Suprapubic skin (tissue), 4 donors: Measurements from ENCODE around the gene CDH13. TPM values are rescaled to one million over a fixed set of nuclear protein-coding genes. Genes with fewer than 3 reads are reported as not detected.

Source experiments
- DNase-seq, 2 donors: peaks; one replicate each; pipeline ENCODE4 v3.0.0-alpha.2; 2019; ENCODE audit warnings: low spot score in 2 of 2
- H3K27ac ChIP-seq: fragments of 200-600 bp; sonication (generic); one replicate; pipeline ENCODE4 v1.5.1; 2019
- H3K27me3 ChIP-seq: fragments of 200-600 bp; sonication (generic); one replicate; pipeline ENCODE4 v1.5.1; 2019
- H3K36me3 ChIP-seq: fragments of 200-600 bp; sonication (generic); one replicate; pipeline ENCODE4 v1.5.1; 2019
- H3K4me1 ChIP-seq: fragments of 200-600 bp; sonication (generic); one replicate; pipeline ENCODE4 v1.5.1; 2019
- H3K4me3 ChIP-seq: fragments of 200-600 bp; sonication (generic); one replicate; pipeline ENCODE4 v1.5.1; 2019; ENCODE audit warnings: mild to moderate bottlenecking
- H3K9me3 ChIP-seq: fragments of 200-600 bp; sonication (generic); one replicate; pipeline ENCODE4 v1.5.1; 2019
- CTCF ChIP-seq, 2 donors: fragments of 200-600 bp in 1 of 2; fragments of 450-650 bp in 1 of 2; sonication (generic) in 1 of 2; IDR thresholded peaks; one replicate each; pipeline ENCODE4 v1.5.1; 2016 to 2019; ENCODE audit warnings: antibody characterized with exemption in 2 of 2, mild to moderate bottlenecking in 1 of 2, moderate library complexity in 1 of 2
- EP300 ChIP-seq: sonication (generic); formaldehyde crosslinking; IDR thresholded peaks from one replicate; pipeline ENCODE4 v1.6.1; 2017; ENCODE audit warnings: antibody characterized with exemption
- POLR2A ChIP-seq, 2 donors: fragments of 450-650 bp; IDR thresholded peaks; one replicate each; pipeline ENCODE4 v1.6.1; 2017; ENCODE audit warnings: antibody characterized with exemption in 2 of 2, mild to moderate bottlenecking in 2 of 2, moderate library complexity in 2 of 2
- POLR2AphosphoS5 ChIP-seq, 3 donors: sonication (generic); formaldehyde crosslinking; IDR thresholded peaks; one replicate each; pipeline ENCODE4 v1.6.1; 2017; ENCODE audit warnings: antibody characterized with exemption in 3 of 3
- WGBS: methylation state at CpG from one replicate; pipeline ENCODE4 v1.1.5; 2018; 5-methylcytosine and 5-hydroxymethylcytosine counted together
- total RNA-seq, 4 donors: library from RNA; depleted of rRNA; stranded (reverse); fragments of >200 nt; gene quantifications; one replicate each; pipeline ENCODE4 v1.1.0, GENCODE V29; 2016

CDH13 gene
- total RNA-seq, 4 donors from 2014 or later = 90.4 to 176 (median 139) TPM

GRCh38 chr16:83402967-83403366 lies 776.2 kb downstream of the CDH13 start:
- Histone ChIP-seq H3K27me3 (no peaks in the 10 kb centered on the region), H3K4me3 (no peak overlapping the region), H3K4me1 (no peaks in the 10 kb centered on the region), H3K27ac (no peak overlapping the region), H3K36me3 (no peaks in the 10 kb centered on the region), H3K9me3 (no peaks in the 10 kb centered on the region)
- WGBS = 43% methylated on average over 4 of the region's 4 CpGs
- TF ChIP-seq CTCF (IDR thresholded peaks at IDR 0.05) (no peak), EP300 (no peak), POLR2AphosphoS5 (IDR thresholded peaks at IDR 0.05) (no peak)
- DNase-seq = no peak

DNA sequence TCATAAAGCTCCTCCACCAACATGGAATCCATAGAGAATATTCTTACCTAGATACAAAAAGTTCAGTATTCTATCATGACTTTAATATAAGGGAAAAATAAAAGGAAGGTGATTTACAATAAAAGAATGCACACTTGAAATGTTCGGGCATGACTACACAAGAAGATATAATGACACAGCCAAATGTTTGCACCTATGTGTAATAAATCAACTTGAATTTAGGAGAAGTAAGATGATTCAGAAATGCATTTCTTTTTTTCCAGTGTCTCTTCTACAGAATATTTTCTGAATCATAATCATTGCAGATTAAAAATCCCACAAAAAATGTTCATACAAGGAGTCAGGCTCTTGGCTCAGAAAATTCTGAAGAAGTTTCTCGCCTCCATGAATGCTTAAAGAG lies 777.0 kb downstream of the CDH13 start:
- Histone ChIP-seq H3K9me3 (no peaks in the 10 kb centered on the region), H3K4me1 (no peaks in the 10 kb centered on the region), H3K36me3 (no peaks in the 10 kb centered on the region), H3K4me3 (no peak overlapping the region), H3K27ac (no peak overlapping the region), H3K27me3 (no peaks in the 10 kb centered on the region)
- DNase-seq = no peak
- TF ChIP-seq CTCF (IDR thresholded peaks at IDR 0.05) (no peak), EP300 (no peak), POLR2AphosphoS5 (IDR thresholded peaks at IDR 0.05) (no peak), POLR2A (IDR thresholded peaks at IDR 0.05) (no peak)
- 44% methylated on average over 2 of the region's 2 CpGs for WGBS

DNA sequence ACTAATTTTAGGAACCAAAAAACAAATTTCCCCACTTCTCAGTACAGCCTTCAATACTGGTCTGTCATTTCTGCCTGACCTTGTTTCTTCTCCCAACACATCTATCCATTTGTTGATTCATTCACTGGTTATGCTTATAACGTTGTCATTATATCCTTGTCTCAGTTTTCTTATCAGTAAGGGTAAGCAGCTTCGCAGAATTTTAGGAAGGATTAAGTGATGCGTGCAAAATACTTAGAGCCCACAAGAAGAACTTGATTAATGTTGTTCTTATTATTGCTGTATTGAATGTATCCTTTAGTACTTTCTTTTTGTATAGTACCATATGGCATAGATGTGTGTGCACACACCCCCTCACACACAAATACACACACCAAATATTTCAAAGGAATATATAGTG lies 777.5 kb downstream of the CDH13 start:
- Histone ChIP-seq H3K27ac (no peak overlapping the region), H3K27me3 (no peaks in the 10 kb centered on the region), H3K4me3 (no peak overlapping the region), H3K4me1 (no peaks in the 10 kb centered on the region), H3K36me3 (no peaks in the 10 kb centered on the region), H3K9me3 (no peaks in the 10 kb centered on the region)
- 65% methylated on average over 3 of the region's 3 CpGs for WGBS
- DNase-seq = no peak
- TF ChIP-seq POLR2AphosphoS5 (IDR thresholded peaks at IDR 0.05) = no peak
- TF ChIP-seq EP300 = no peak
- no peak for TF ChIP-seq CTCF (IDR thresholded peaks at IDR 0.05)
- TF ChIP-seq POLR2A (IDR thresholded peaks at IDR 0.05) = no peak

DNA sequence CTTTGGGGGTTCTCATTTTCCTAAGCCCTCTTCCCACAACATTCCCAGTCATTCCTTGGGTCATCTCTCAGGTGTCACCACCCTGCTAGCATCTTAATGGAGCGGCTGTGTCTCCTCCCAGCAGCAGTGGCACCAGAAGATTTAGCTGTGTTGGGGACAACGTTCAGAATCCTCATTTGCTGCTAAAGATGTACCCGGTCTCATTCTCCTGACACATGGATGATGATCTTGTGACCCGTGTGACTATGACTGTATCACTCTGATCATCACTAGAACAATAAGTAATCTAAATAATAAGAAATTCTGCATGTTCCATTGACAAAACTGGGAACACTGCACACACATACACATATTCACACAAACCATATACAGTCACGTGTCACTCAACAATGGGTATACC lies 781.2 kb downstream of the CDH13 start:
- H3K27me3 ChIP-seq = no peaks in the 10 kb centered on the region
- no peaks in the 10 kb centered on the region for H3K4me1 ChIP-seq
- H3K27ac ChIP-seq = no peak overlapping the region
- no peaks in the 10 kb centered on the region for H3K9me3 ChIP-seq
- TF ChIP-seq EP300 (no peak), CTCF (IDR thresholded peaks at IDR 0.05) (no peak), POLR2AphosphoS5 (IDR thresholded peaks at IDR 0.05) (no peak), POLR2A (IDR thresholded peaks at IDR 0.05) (no peak)
- no peak overlapping the region for H3K4me3 ChIP-seq
- 87% methylated on average over 5 of the region's 5 CpGs for WGBS
- no peak for DNase-seq
- H3K36me3 ChIP-seq = no peaks in the 10 kb centered on the region

GRCh38 chr16:83409347-83409746 lies 782.6 kb downstream of the CDH13 start:
- TF ChIP-seq POLR2AphosphoS5 (IDR thresholded peaks at IDR 0.05) = no peak
- no peak for TF ChIP-seq POLR2A (IDR thresholded peaks at IDR 0.05)
- no peak for TF ChIP-seq EP300
- no peak for TF ChIP-seq CTCF (IDR thresholded peaks at IDR 0.05)
- H3K4me1 ChIP-seq = no peaks in the 10 kb centered on the region
- no peaks in the 10 kb centered on the region for H3K36me3 ChIP-seq
- H3K27ac ChIP-seq = no peak overlapping the region
- H3K9me3 ChIP-seq = no peaks in the 10 kb centered on the region
- H3K27me3 ChIP-seq = no peaks in the 10 kb centered on the region
- H3K4me3 ChIP-seq = no peak overlapping the region
- no peak for DNase-seq
- 93% methylated on average over 3 of the region's 3 CpGs for WGBS
